Type B pancreatic cell (in vitro differentiated cells): ENCODE data around the gene ANKS1B. TPM values are rescaled to one million over a fixed set of nuclear protein-coding genes. Genes with fewer than 3 reads are reported as not detected.
"Not testable (repeated sequence)": the region's sequence is repeated elsewhere in the genome, so short reads cannot be mapped to it uniquely, and the experiment has no call there.

Experiments used
- DNase-seq: peaks from one replicate; pipeline ENCODE4 v3.0.0; 2021; ENCODE audit warnings: mixed read lengths; ENCODE audit not compliant: unreplicated experiment; ENCODE audit errors: extremely low spot score
- H3K27ac Mint-ChIP-seq: 2 replicates; pipeline ENCODE4 v1.8.0; 2021; ENCODE audit warnings: mild to moderate bottlenecking, mixed read lengths
- H3K27me3 Mint-ChIP-seq: 2 replicates; pipeline ENCODE4 v1.8.0; 2021; ENCODE audit warnings: mixed read lengths
- H3K36me3 Mint-ChIP-seq: 2 replicates; pipeline ENCODE4 v1.8.0; 2021; ENCODE audit warnings: mixed read lengths
- H3K4me1 Mint-ChIP-seq: one replicate; pipeline ENCODE4 v1.8.0; 2021; ENCODE audit warnings: mixed read lengths; ENCODE audit not compliant: unreplicated experiment
- H3K4me3 Mint-ChIP-seq: 2 replicates; pipeline ENCODE4 v1.8.0; 2021; ENCODE audit warnings: mild to moderate bottlenecking, mixed read lengths
- H3K9me3 Mint-ChIP-seq: 2 replicates; pipeline ENCODE4 v1.8.0; 2021; ENCODE audit warnings: mixed read lengths
- CTCF ChIP-seq: fragments of 200-600 bp; sonication (generic); conservative IDR thresholded peaks from 2 replicates; pipeline ENCODE4 v1.5.0; 2021; ENCODE audit warnings: antibody characterized with exemption, mild to moderate bottlenecking
- total RNA-seq: library from RNA; stranded (reverse); gene quantifications from 2 replicates; pipeline ENCODE4 v1.2.1, GENCODE V29; 2021; ENCODE audit warnings: low replicate concordance

Gene ANKS1B
- total RNA-seq, 1 donor from 2014 or later: 4.7 TPM

- H3K4me3 Mint-ChIP-seq: no peak overlapping the region
- no peak for DNase-seq
- no peak overlapping the region for H3K27ac Mint-ChIP-seq
- H3K27me3 Mint-ChIP-seq: no peaks in the 10 kb centered on the region
- no peak for TF ChIP-seq CTCF
- no peaks in the 10 kb centered on the region for H3K9me3 Mint-ChIP-seq
- H3K36me3 Mint-ChIP-seq: no peaks in the 10 kb centered on the region
- H3K4me1 Mint-ChIP-seq: no peaks in the 10 kb centered on the region
Observed at GRCh38 chr12:99804715-99805114, 180.0 kb downstream of the ANKS1B start.

GRCh38 chr12:99800605-99801004 lies 184.1 kb downstream of the ANKS1B start:
- H3K36me3 Mint-ChIP-seq: no peaks in the 10 kb centered on the region
- H3K4me1 Mint-ChIP-seq: no peaks in the 10 kb centered on the region
- no peak overlapping the region for H3K27ac Mint-ChIP-seq
- no peak for DNase-seq
- no peak overlapping the region for H3K4me3 Mint-ChIP-seq
- no peaks in the 10 kb centered on the region for H3K9me3 Mint-ChIP-seq
- no peak for TF ChIP-seq CTCF
- H3K27me3 Mint-ChIP-seq: no peaks in the 10 kb centered on the region

- H3K4me1 Mint-ChIP-seq, H3K9me3 Mint-ChIP-seq, H3K27me3 Mint-ChIP-seq, DNase-seq, H3K36me3 Mint-ChIP-seq, H3K4me3 Mint-ChIP-seq, H3K27ac Mint-ChIP-seq: not testable (repeated sequence)
Observed at GRCh38 chr12:99797931-99798330, 186.8 kb downstream of the ANKS1B start.

- no peak for DNase-seq
- Mint-ChIP-seq H3K36me3 (no peaks in the 10 kb centered on the region), H3K27me3 (no peaks in the 10 kb centered on the region), H3K9me3 (no peaks in the 10 kb centered on the region), H3K4me3 (no peak overlapping the region), H3K27ac (no peak overlapping the region), H3K4me1 (peaks cover 4% of the 10 kb centered on the region)
- no peak for TF ChIP-seq CTCF
Observed at GRCh38 chr12:99783421-99783820, 201.3 kb downstream of the ANKS1B start.

- no peak for DNase-seq
- Mint-ChIP-seq H3K9me3 (no peaks in the 10 kb centered on the region), H3K36me3 (no peaks in the 10 kb centered on the region), H3K27me3 (no peaks in the 10 kb centered on the region), H3K27ac (no peak overlapping the region), H3K4me1 (no peaks in the 10 kb centered on the region), H3K4me3 (no peak overlapping the region)
- no peak for TF ChIP-seq CTCF
Observed at GRCh38 chr12:99772274-99772673, 212.5 kb downstream of the ANKS1B start.

GRCh38 chr12:99771659-99772058 lies 213.1 kb downstream of the ANKS1B start:
- H3K9me3 Mint-ChIP-seq: no peaks in the 10 kb centered on the region
- H3K36me3 Mint-ChIP-seq: no peaks in the 10 kb centered on the region
- H3K27me3 Mint-ChIP-seq: no peaks in the 10 kb centered on the region

More at GRCh38 chr12:99771659-99772058, 213.1 kb downstream of the ANKS1B start:
- no peak overlapping the region for H3K4me3 Mint-ChIP-seq
- H3K4me1 Mint-ChIP-seq: no peaks in the 10 kb centered on the region
- TF ChIP-seq CTCF: no peak
- H3K27ac Mint-ChIP-seq: no peak overlapping the region
- no peak for DNase-seq
